Stimulated activated naive CD8-positive, alpha-beta T cell treated with anti-CD3 and anti-CD28 coated beads, Interleukin-15, amount 100 ng/mL, for 72 hours (primary cell): ENCODE results near the gene RPTOR.

Experiments used
- ATAC-seq: fragments of 150-1000 bp; cut with Tn5 transposase; 2 replicates; pipeline ENCODE4 v1.10.0; 2021; ENCODE audit warnings: mild to moderate bottlenecking, moderate library complexity
- DNase-seq, 2 donors: peaks; one replicate each; pipeline ENCODE4 v3.0.0; 2021 to 2022
- H3K27ac Mint-ChIP-seq, 2 donors: one replicate each; pipeline ENCODE4 v1.8.0; 2022; ENCODE audit warnings: mild to moderate bottlenecking in 2 of 2, mixed read lengths in 2 of 2, moderate library complexity in 2 of 2
- H3K27me3 Mint-ChIP-seq: one replicate; pipeline ENCODE4 v1.8.0; 2022; ENCODE audit warnings: mixed read lengths
- H3K4me1 Mint-ChIP-seq: one replicate; pipeline ENCODE4 v1.8.0; 2022; ENCODE audit warnings: mild to moderate bottlenecking, mixed read lengths
- H3K4me3 Mint-ChIP-seq, 2 donors: one replicate each; pipeline ENCODE4 v1.8.0; 2022; ENCODE audit warnings: mild to moderate bottlenecking in 2 of 2, mixed read lengths in 2 of 2, moderate library complexity in 1 of 2
- H3K9me3 Mint-ChIP-seq, 2 donors: one replicate each; pipeline ENCODE4 v1.8.0; 2022; ENCODE audit warnings: mixed read lengths in 2 of 2

RPTOR gene

DNA sequence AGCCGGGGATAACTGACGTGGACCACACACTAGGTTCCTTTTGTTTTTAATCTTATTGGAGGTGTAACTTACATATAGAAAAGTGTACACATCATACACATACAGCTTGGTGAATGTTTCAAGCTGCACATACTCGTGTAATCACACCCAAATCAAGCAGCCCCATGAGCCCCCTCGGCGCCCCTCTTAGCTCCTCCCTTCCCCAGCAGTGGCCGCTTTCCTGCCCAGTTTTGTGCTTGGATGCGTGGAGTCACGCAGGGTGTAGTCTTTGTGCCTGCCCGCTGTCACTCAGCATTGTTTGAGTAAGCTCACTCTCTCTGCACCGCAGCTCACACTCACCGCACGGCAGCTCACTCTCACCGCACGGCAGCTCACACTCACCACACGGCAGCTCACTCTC lies 295.3 kb downstream of the RPTOR start:
- no peak overlapping the region for H3K27ac Mint-ChIP-seq
- peaks cover 22% of the 10 kb centered on the region for H3K4me1 Mint-ChIP-seq
- H3K4me3 Mint-ChIP-seq: no peak overlapping the region
- H3K27me3 Mint-ChIP-seq: no peaks in the 10 kb centered on the region
- no peaks in the 10 kb centered on the region for H3K9me3 Mint-ChIP-seq
- no peak for ATAC-seq
- no peak for DNase-seq

DNA sequence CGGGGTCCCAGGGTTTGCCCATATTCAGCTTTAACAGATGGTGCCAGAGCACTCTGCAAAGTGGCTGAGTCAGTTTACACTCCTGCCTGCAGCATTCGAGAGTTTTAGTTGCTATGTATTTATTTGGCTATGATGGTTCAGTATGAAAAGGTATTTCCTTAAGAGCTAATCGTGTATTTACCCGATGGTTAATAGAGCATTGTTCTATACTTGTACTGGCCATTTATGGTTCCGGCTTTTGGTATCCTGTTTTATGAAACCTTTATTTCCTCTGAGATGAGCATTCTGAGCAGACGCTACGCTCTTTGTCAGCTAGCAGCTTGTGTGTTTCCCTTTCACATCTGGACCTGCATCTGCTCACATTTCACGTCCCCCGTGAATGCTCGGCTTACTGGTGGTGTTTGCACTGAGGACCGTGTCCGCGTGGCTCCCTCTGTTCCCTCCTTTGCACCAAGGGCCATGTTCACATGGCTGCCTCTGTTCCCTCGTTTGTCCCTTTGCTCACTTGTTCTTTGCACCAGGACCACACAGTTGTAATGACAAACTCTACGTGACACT lies 297.9 kb downstream of the RPTOR start:
- Mint-ChIP-seq H3K9me3 (no peaks in the 10 kb centered on the region), H3K4me1 (peaks cover 35% of the 10 kb centered on the region), H3K27me3 (no peaks in the 10 kb centered on the region), H3K4me3 (no peak overlapping the region), H3K27ac (no peak overlapping the region)
- DNase-seq (no peak), ATAC-seq (no peak)

DNA sequence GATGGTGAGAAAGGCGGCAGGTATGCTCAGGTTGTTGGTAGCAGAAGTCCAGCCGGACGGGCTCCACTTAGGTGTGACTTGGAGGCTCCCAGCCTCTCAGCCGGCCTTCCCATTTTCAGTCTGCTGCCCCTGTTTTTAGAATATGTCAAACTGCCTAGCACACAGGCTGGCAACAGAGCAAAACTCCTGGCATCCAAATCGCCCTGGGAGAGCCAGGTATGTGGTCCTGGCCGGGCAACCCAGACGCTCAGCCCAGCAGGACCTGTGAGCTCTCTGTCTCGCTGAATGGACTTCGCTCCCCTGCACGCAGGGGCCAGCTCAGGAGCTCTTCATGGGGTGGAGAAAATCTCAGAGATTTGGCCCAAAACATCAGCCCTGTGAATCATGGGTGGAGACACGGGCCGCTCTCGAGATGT lies 299.1 kb downstream of the RPTOR start:
- H3K4me1 Mint-ChIP-seq: peaks cover 43% of the 10 kb centered on the region
- DNase-seq (no peak), ATAC-seq (no peak)
- no peak overlapping the region for H3K27ac Mint-ChIP-seq
- H3K9me3 Mint-ChIP-seq: no peaks in the 10 kb centered on the region
- no peak overlapping the region for H3K4me3 Mint-ChIP-seq
- no peaks in the 10 kb centered on the region for H3K27me3 Mint-ChIP-seq

GRCh38 chr17:80844418-80844990 lies 299.9 kb downstream of the RPTOR start:
- no peak overlapping the region for H3K4me3 Mint-ChIP-seq
- no peaks in the 10 kb centered on the region for H3K27me3 Mint-ChIP-seq
- ATAC-seq (no peak), DNase-seq (no peak)
- peaks cover 50% of the 10 kb centered on the region for H3K4me1 Mint-ChIP-seq
- no peak overlapping the region for H3K27ac Mint-ChIP-seq
- H3K9me3 Mint-ChIP-seq: no peaks in the 10 kb centered on the region

DNA sequence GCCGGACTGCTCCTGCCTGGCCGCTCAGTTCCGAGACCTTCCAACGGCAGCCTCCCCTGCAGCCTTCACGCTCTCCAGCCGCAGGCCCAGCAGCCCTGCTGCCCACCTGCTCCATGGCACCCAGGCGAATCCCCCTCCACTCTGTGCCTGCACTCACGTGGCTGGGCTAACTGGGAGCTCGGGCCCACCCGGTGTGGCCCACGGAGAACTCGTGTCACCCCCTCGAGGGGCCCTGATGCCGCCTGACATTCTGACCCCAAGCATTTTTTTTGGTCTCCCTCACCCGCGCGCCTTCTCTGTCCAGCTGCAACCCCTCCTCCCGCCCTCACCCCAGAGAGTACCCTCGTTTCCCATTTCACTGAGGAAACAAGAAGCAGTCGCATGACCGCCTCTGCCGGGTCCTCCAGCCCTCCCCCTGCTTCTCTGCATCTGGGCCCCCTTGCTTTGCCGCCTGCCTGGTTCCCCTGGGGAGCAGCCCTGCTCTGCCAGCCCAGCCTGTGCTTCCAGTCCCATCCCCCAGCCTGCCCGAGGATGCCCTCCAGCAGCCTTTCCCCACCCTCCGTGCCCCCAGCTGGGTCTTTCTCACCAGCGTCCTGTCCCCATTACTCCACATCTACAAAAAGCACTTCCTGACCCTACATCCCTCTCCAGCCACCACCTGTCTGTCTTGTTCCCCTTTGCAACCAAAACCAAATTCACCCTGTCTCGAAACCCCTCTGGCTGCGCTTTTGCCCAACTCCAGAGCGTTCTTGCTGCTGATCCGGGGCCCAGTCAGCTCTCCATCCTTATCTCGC lies 300.6 kb downstream of the RPTOR start:
- Mint-ChIP-seq H3K4me1 (peaks cover 58% of the 10 kb centered on the region), H3K9me3 (no peaks in the 10 kb centered on the region), H3K27me3 (no peaks in the 10 kb centered on the region), H3K4me3 (peak overlapping the region in 1 of 2 donors; percentile 15), H3K27ac (peak overlapping the region; percentile 44 to 87)
- ATAC-seq (no peak), DNase-seq (no peak)

DNA sequence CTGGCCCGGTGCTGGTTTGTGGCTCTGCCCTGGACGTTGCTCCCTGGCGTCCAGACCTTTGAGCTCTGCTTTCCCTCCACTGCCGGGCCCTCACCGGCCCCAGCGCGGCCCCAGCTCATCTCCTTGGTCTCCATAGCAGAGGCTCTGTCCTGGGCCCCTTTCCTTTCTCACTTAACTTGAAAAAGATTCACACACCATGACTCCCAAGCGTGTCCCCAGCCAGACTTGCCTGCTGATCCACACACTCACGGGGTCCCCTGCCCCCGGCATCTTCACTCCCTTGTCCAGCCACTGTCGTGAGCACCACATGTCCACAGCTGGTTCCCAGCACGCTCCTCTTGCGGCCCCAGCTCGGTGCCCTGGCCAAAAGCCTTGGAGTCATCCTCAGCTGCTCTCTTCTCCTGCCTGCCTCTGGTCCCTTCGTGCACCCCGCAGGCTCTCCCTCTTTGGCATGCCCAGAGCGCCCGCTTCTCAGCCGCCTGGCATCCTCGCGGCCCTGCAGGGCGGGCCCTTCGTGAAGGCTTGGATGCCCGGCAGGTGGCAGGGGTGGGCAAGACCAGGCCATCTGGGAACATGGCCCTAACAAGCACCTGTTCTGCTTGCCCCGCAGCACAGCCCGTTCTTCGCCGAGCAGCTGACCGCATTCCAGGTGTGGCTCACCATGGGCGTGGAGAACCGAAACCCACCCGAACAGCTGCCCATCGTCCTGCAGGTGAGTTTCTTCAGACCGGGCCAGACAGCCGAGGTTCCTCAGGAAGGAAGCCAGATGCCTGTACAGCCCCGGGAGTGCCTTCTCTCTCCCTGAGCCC lies 301.4 kb downstream of the RPTOR start:
- no peak for DNase-seq
- Mint-ChIP-seq H3K27ac (peak overlapping the region; percentile 44 to 87), H3K4me1 (peaks cover 66% of the 10 kb centered on the region), H3K9me3 (no peaks in the 10 kb centered on the region), H3K4me3 (peak overlapping the region in 1 of 2 donors; percentile 15), H3K27me3 (no peaks in the 10 kb centered on the region)
- no peak for ATAC-seq

DNA sequence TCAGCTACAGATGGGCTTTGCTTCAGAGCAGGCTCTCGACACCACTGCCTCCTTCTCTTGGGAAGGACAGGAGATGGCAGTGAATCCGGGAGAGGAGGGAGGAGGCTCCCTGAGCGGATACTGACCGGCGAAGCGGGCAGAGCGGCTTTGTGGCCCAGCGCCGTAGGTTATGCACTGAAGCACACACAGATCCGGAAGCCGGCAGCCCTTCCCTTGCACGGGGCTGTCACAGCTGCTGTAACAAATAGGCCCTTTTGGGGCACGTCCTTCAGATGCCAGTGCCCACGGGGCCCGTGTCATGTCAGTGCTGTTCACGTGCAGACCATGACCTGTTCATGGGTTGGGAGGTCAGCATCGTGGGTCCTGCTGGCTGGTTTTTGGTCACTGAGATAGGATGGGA lies 302.3 kb downstream of the RPTOR start:
- no peaks in the 10 kb centered on the region for H3K9me3 Mint-ChIP-seq
- H3K4me1 Mint-ChIP-seq: peaks cover 75% of the 10 kb centered on the region
- H3K27ac Mint-ChIP-seq: peak overlapping the region; percentile 22 to 94
- H3K4me3 Mint-ChIP-seq: peak overlapping the region; percentile 60 to 70
- H3K27me3 Mint-ChIP-seq: no peaks in the 10 kb centered on the region
- peak; percentile 29 for ATAC-seq
- DNase-seq: no peak

- Mint-ChIP-seq H3K4me1 (peaks cover 82% of the 10 kb centered on the region), H3K27ac (peak overlapping the region; percentile 22 to 94), H3K4me3 (peak overlapping the region; percentile 60 to 70), H3K9me3 (no peaks in the 10 kb centered on the region), H3K27me3 (no peaks in the 10 kb centered on the region)
- peak; percentile 93 for ATAC-seq
- DNase-seq: peak; percentile 37 to 73
Measured at GRCh38 chr17:80847496-80848230, 303.0 kb downstream of the RPTOR start.

GRCh38 chr17:80848449-80849102 lies 303.9 kb downstream of the RPTOR start:
- Mint-ChIP-seq H3K27me3 (no peaks in the 10 kb centered on the region), H3K4me1 (peaks cover 91% of the 10 kb centered on the region), H3K27ac (peak overlapping the region; percentile 22 to 89), H3K9me3 (no peaks in the 10 kb centered on the region), H3K4me3 (peak overlapping the region in 1 of 2 donors; percentile 60)
- no peak for ATAC-seq
- DNase-seq: no peak

GRCh38 chr17:80849119-80849518 lies 304.5 kb downstream of the RPTOR start:
- H3K27ac Mint-ChIP-seq: peak overlapping the region in 1 of 2 donors; percentile 94
- H3K4me3 Mint-ChIP-seq: peak overlapping the region in 1 of 2 donors; percentile 6
- H3K4me1 Mint-ChIP-seq: peaks cover 92% of the 10 kb centered on the region
- no peaks in the 10 kb centered on the region for H3K9me3 Mint-ChIP-seq
- ATAC-seq: no peak
- DNase-seq: no peak
- H3K27me3 Mint-ChIP-seq: no peaks in the 10 kb centered on the region

- no peaks in the 10 kb centered on the region for H3K9me3 Mint-ChIP-seq
- H3K4me3 Mint-ChIP-seq: no peak overlapping the region
- H3K4me1 Mint-ChIP-seq: peaks cover 95% of the 10 kb centered on the region
- no peaks in the 10 kb centered on the region for H3K27me3 Mint-ChIP-seq
- DNase-seq (no peak), ATAC-seq (no peak)
- peak overlapping the region in 1 of 2 donors; percentile 61 for H3K27ac Mint-ChIP-seq
Measured at GRCh38 chr17:80850109-80850508, 305.5 kb downstream of the RPTOR start.

DNA sequence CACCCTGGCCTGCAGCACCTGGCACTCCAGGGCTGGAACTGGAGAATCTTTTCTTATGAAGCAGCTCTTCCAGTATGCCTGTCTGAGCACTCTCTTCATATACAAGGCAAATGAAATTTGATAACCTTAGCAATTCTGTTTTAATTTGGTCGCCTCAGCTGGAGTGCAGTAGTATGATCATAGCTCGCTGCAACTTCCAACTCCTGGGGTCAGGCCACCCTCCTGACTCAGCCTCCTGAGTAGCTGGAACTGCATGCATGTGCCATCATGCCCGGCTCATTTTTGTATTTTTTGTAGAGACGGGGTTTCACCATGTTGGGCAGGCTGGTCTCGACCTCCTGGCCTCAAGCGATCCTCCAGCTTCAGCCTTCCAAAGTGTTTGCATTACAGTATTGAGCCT lies 306.2 kb downstream of the RPTOR start:
- ATAC-seq: no peak
- no peak for DNase-seq
- H3K4me3 Mint-ChIP-seq: no peak overlapping the region
- peaks cover 95% of the 10 kb centered on the region for H3K4me1 Mint-ChIP-seq
- H3K27me3 Mint-ChIP-seq: no peaks in the 10 kb centered on the region
- peak overlapping the region in 1 of 2 donors; percentile 19 for H3K27ac Mint-ChIP-seq
- H3K9me3 Mint-ChIP-seq: no peaks in the 10 kb centered on the region

DNA sequence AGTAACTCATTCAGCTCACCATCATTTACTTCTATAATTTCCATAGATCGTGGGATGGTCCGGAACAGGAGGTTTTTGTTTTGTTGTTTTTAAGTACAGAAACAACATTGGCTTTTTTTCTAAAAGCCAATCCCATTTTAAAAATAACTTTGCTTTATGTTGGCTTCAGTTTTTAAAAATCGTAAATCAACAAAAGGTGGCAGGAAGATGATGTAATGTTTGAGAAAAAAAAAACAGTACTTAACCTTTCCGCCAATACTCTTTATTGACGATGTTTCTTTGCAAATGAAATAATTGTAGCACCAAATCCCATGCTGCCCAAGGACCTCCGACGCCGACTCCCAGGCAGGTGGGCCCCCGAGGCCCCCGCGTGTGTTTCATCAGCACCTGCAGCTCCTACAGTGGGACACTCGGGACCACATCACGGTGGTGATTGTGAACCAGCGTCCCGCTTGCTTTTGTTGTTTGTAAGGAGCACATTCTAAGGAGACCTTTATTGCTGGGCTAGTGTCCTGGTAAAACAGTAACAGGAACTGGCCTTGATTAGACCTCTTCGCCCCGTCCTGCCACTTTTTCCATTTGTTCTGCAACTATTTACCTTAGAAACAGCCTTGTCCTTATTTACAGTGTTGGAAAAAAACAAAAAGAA lies 306.8 kb downstream of the RPTOR start:
- Mint-ChIP-seq H3K4me1 (peaks cover 95% of the 10 kb centered on the region), H3K27ac (peak overlapping the region in 1 of 2 donors; percentile 19), H3K9me3 (no peaks in the 10 kb centered on the region)

DNA sequence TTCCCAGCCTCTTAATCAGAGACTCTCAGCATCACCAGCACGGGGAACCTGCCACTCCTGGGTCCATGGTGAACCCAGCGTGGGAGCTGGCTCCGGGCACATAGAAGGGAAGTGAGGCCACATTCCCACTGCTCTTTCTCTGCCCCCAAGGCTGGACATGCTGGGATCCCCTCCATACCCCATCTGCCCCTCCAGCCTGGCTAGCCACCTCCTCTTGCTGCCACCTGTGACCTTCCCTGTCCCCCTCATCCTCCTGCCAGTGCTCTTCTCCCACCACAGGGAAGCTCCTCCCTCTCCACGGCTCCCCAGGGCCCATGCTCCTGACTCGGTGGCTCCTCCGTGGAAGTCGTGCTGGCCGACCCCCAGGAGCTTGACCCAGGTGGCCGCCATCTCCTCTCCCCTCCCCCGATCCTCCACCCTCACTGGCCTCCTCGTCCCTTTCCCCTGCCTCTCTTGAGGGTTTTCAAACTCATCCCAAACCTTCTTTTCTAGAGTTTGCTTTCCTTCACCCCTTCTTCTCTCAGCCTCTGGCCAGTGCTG lies 307.9 kb downstream of the RPTOR start:
- H3K4me1 Mint-ChIP-seq: peaks cover 95% of the 10 kb centered on the region
- H3K9me3 Mint-ChIP-seq: no peaks in the 10 kb centered on the region
- DNase-seq: no peak
- peak overlapping the region in 1 of 2 donors; percentile 76 for H3K27ac Mint-ChIP-seq
- no peaks in the 10 kb centered on the region for H3K27me3 Mint-ChIP-seq
- ATAC-seq: no peak
- H3K4me3 Mint-ChIP-seq: no peak overlapping the region

More for the DNA sequence above, 306.8 kb downstream of the RPTOR start:
- DNase-seq: no peak
- H3K27me3 Mint-ChIP-seq: no peaks in the 10 kb centered on the region
- no peak overlapping the region for H3K4me3 Mint-ChIP-seq
- ATAC-seq: no peak
